GM10266 (cell line): ENCODE measurements around the gene SLC4A9.

Source experiments
- DNase-seq: peaks from one replicate; pipeline ENCODE4 v3.0.0; 2012; ENCODE audit errors: extremely low spot score
- CTCF ChIP-seq: IDR thresholded peaks from 2 replicates; pipeline ENCODE4 v1.5.1; 2012; ENCODE audit warnings: mild to moderate bottlenecking, low read depth; ENCODE audit not compliant: control insufficient read depth, insufficient read depth; ENCODE audit errors: missing control alignments

The SLC4A9 gene

DNA sequence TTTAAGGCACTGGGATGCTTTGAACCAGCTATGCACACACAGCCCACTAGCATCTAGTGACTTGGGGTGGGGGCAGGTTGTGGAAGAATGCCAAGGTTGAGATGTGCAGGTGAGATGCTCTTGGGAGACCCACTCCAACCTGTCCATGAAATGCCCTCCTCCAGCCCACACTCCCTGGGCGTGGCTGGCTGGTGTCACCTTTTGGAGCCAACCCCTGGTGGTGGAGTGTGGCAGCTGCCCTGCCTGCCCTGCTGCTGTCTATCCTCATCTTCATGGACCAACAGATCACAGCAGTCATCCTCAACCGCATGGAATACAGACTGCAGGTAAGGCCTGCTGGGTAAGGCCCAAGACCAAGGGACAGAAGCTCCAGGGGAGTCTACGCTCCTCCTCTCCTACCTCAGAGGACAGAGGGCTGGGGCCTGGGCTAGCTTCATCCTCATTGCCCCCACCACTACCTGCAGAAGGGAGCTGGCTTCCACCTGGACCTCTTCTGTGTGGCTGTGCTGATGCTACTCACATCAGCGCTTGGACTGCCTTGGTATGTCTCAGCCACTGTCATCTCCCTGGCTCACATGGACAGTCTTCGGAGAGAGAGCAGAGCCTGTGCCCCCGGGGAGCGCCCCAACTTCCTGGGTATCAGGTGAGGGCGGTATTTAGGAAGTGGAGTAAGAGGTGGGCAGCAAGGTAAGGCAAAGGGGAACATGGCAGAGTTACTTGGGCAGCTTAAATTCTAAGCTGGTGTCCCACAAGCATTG lies 7.4 kb downstream of the SLC4A9 start:
- no peak for TF ChIP-seq CTCF
- no peak for DNase-seq

GRCh38 chr5:140371356-140372151 lies 11.6 kb downstream of the SLC4A9 start:
- TF ChIP-seq CTCF = no peak
- DNase-seq = no peak

GRCh38 chr5:140372971-140373487 lies 13.0 kb downstream of the SLC4A9 start:
- peak; percentile 55 for DNase-seq
- peak; percentile 87 for TF ChIP-seq CTCF

DNA sequence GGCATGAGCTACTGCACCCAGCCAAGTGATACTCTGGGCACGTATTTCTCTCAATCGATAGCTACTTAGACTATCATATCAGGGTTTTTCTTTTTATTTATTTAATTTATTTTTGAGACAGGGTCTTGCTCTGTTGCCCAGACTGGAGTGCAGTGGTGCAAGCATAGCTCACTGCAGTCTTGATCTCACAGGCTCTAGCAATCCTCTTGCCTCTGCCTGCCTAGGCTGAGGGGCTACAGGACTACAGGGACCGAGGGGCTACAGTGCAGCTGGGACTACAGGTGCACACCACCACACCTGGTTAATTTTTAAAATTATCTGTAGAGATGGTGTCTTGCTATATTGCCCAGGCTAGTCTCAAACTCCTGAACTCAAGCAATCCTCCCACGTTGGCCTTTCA lies 21.4 kb downstream of the SLC4A9 start:
- no peak for DNase-seq
- TF ChIP-seq CTCF = no peak

- no peak for DNase-seq
Measured at GRCh38 chr5:140381972-140382371, 22.0 kb downstream of the SLC4A9 start.

DNA sequence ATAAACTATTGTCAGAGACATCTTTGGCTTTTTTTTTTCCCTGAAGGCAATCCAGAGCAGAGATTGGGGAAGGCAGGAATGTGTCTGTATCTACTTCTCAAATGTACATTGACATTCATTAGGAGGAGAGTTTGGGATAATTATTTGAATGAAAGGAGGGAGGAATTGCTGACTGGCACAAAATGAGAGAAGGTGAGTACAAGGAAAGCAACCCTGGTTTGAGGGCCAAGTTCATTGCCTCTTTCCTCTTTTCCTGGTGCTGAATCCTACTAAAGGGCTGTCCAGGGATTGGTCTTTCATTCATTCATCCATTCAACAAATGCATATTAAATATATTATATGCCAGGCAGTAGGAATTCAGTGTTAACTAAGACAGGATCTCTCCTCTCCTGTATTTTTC lies 22.9 kb downstream of the SLC4A9 start:
- no peak for DNase-seq
- TF ChIP-seq CTCF = no peak

More at GRCh38 chr5:140381972-140382371, 22.0 kb downstream of the SLC4A9 start:
- no peak for TF ChIP-seq CTCF
